ENCODE results near the gene FERMT3.

FERMT3 gene

GRCh38 chr11:64265176-64266160 is 58.9 kb downstream of the FERMT3 start:
- H3K27me3 ChIP-seq (ENCODE audit: insufficient read depth, low read length) = no peaks in the 10 kb centered on the region
- H3K4me1 ChIP-seq (ENCODE audit: insufficient read depth, low read length) = peaks cover 11% of the 10 kb centered on the region
- no peaks in the 10 kb centered on the region for H3K9me3 ChIP-seq (ENCODE audit: low read length)
- H2AFZ ChIP-seq (ENCODE audit: low read depth, low read length) = no peak overlapping the region
- H3K4me3 ChIP-seq (ENCODE audit: low read length) = no peak overlapping the region
- H3K36me3 ChIP-seq (ENCODE audit: insufficient read depth, low read length) = peaks cover 31% of the 10 kb centered on the region

GRCh38 chr11:64266339-64266738 is 59.8 kb downstream of the FERMT3 start:
- Histone ChIP-seq H3K9me3 (ENCODE audit: low read length) (no peaks in the 10 kb centered on the region), H3K4me3 (ENCODE audit: low read length) (no peak overlapping the region), H3K27me3 (ENCODE audit: insufficient read depth, low read length) (no peaks in the 10 kb centered on the region), H3K4me1 (ENCODE audit: insufficient read depth, low read length) (peaks cover 13% of the 10 kb centered on the region), H3K36me3 (ENCODE audit: insufficient read depth, low read length) (peaks cover 27% of the 10 kb centered on the region), H2AFZ (ENCODE audit: low read depth, low read length) (no peak overlapping the region)

GRCh38 chr11:64267207-64267945 is 60.9 kb downstream of the FERMT3 start:
- Histone ChIP-seq H3K9me3 (ENCODE audit: low read length) (no peaks in the 10 kb centered on the region), H3K4me3 (ENCODE audit: low read length) (no peak overlapping the region), H2AFZ (ENCODE audit: low read depth, low read length) (no peak overlapping the region), H3K4me1 (ENCODE audit: insufficient read depth, low read length) (peaks cover 22% of the 10 kb centered on the region), H3K36me3 (ENCODE audit: insufficient read depth, low read length) (peaks cover 17% of the 10 kb centered on the region), H3K27me3 (ENCODE audit: insufficient read depth, low read length) (no peaks in the 10 kb centered on the region)

GRCh38 chr11:64268025-64268892 is 61.7 kb downstream of the FERMT3 start:
- peaks cover 23% of the 10 kb centered on the region for H3K4me1 ChIP-seq (ENCODE audit: insufficient read depth, low read length)
- peak overlapping the region; percentile 50 for H3K4me3 ChIP-seq (ENCODE audit: low read length)
- H3K27me3 ChIP-seq (ENCODE audit: insufficient read depth, low read length) = no peaks in the 10 kb centered on the region
- no peak overlapping the region for H2AFZ ChIP-seq (ENCODE audit: low read depth, low read length)
- peaks cover 9% of the 10 kb centered on the region for H3K36me3 ChIP-seq (ENCODE audit: insufficient read depth, low read length)
- no peaks in the 10 kb centered on the region for H3K9me3 ChIP-seq (ENCODE audit: low read length)

GRCh38 chr11:64268893-64269539 is 62.5 kb downstream of the FERMT3 start:
- no peaks in the 10 kb centered on the region for H3K9me3 ChIP-seq (ENCODE audit: low read length)
- H2AFZ ChIP-seq (ENCODE audit: low read depth, low read length) = peak overlapping the region; percentile 46
- H3K36me3 ChIP-seq (ENCODE audit: insufficient read depth, low read length) = peaks cover 7% of the 10 kb centered on the region
- peaks cover 23% of the 10 kb centered on the region for H3K4me1 ChIP-seq (ENCODE audit: insufficient read depth, low read length)
- H3K27me3 ChIP-seq (ENCODE audit: insufficient read depth, low read length) = no peaks in the 10 kb centered on the region
- H3K4me3 ChIP-seq (ENCODE audit: low read length) = peak overlapping the region; percentile 50

- Histone ChIP-seq H2AFZ (ENCODE audit: low read depth, low read length) (peak overlapping the region; percentile 46), H3K4me1 (ENCODE audit: insufficient read depth, low read length) (peaks cover 23% of the 10 kb centered on the region), H3K27me3 (ENCODE audit: insufficient read depth, low read length) (no peaks in the 10 kb centered on the region), H3K4me3 (ENCODE audit: low read length) (peak overlapping the region; percentile 67), H3K9me3 (ENCODE audit: low read length) (no peaks in the 10 kb centered on the region), H3K36me3 (ENCODE audit: insufficient read depth, low read length) (peaks cover 7% of the 10 kb centered on the region)
Measured at GRCh38 chr11:64269540-64270220, 63.2 kb downstream of the FERMT3 start.
